T47D (cell line): ENCODE measurements around the gene TAAR9.

Experiments used
- DNase-seq, 2 experiments: peaks; one replicate each; pipeline versions ENCODE4 v3.0.0 to v3.0.0-alpha.2; 2011 to 2012; ENCODE audit warnings: low read depth in 1 of 2, low spot score in 1 of 2
- JUND ChIP-seq: IDR thresholded peaks from 2 replicates; pipeline ENCODE4 v1.6.1; 2012; ENCODE audit warnings: low read depth
- in situ Hi-C: cut with HindIII; loops from 2 replicates; pipeline ENCODE4 v1.10.0; 2016; ENCODE audit warnings: low sequenced_read_pairs, low pct_unique_long_range_greater_than_20kb

TAAR9 gene

GRCh38 chr6:132570221-132570777 is 32.2 kb downstream of the TAAR9 start, which contains the start of gene TAAR6:
TAAR6 (plus strand) TSS chr6:132570322; CDS start chr6:132570322, 0 bp downstream.
- in situ Hi-C loops: no loop called here
- no peak for DNase-seq

GRCh38 chr6:132571774-132572173 is 33.7 kb downstream of the TAAR9 start:
- no peak for TF ChIP-seq JUND
- in situ Hi-C loops: no loop called here
- no peak for DNase-seq

More at GRCh38 chr6:132570221-132570777, 32.2 kb downstream of the TAAR9 start, which contains the start of gene TAAR6:
- TF ChIP-seq JUND: no peak

DNA sequence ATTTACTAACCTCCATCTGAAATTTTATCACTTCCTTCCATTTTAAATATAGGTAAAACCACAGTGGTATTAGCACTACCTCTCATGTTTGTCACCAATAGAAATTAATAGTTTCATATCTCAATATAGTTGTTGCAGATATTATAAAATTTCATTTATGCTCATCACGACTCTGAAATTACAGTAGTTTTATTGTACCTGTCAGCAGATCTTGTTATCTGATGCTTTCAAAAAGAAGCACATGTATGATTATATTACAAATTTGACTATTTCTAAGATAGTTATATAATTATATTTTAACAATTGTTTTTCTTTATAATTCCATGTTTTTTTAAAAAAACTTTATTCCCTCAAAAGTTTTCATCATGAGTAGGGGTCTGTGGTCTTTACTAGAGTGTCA is 46.6 kb downstream of the TAAR9 start:
- in situ Hi-C loops: no loop called here
- no peak for DNase-seq
- no peak for TF ChIP-seq JUND

DNA sequence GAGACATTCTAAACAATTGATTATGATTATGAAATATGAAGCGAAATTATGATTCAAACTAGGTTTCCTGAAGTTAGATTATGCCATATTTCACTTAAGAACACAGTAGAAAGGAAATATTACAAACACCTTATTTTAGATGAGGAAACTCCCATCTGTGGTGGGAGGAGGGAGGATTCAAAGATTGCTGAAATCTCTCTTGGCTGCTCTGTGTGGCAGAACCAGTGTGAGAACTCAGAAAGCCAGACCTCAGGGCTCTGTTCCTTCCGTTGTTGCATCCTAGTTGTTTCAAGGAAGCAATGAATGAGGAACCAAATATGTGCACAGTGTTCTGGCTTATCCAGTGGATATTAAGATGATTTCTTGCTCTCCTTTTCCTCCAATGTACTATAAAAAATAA is 49.3 kb downstream of the TAAR9 start:
- TF ChIP-seq JUND: no peak
- no peak for DNase-seq
- in situ Hi-C loops: no loop called here
